HG03280 (cell line): ENCODE data around the gene NCBP3.
A peak's percentile ranks its signal among the peaks of the same experiment; 100 is the strongest.

ENCODE experiments used
- ATAC-seq: cut with Tn5 transposase; IDR thresholded peaks from one replicate; pipeline ENCODE4 v1.9.1; 2021; ENCODE audit warnings: mild to moderate bottlenecking, moderate library complexity; ENCODE audit not compliant: unreplicated experiment

NCBP3 gene

DNA sequence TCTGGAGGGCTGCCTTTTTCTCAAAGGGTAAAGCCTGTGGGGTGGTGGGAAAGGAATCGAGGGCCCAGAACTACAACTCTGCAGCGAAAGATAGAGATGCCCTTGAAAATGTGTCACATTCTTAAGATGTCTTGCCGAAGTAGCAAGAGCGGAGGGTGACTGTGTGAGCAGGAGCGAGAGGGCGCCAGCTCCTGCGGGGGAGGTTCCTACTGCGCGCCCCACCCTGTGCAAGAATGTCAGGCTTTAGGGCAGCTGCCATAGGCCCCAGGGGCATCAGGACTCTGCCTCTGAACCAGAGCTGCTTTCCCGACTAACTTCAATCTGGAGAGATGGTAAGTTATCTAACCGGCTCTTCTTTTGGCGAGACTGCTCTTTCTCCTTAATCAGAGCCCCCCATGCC lies 33.3 kb downstream of the NCBP3 start:
- no peak for ATAC-seq

- ATAC-seq = no peak
These were observed 33.8 kb downstream of the NCBP3 start for GRCh38 chr17:3812284-3812683.

DNA sequence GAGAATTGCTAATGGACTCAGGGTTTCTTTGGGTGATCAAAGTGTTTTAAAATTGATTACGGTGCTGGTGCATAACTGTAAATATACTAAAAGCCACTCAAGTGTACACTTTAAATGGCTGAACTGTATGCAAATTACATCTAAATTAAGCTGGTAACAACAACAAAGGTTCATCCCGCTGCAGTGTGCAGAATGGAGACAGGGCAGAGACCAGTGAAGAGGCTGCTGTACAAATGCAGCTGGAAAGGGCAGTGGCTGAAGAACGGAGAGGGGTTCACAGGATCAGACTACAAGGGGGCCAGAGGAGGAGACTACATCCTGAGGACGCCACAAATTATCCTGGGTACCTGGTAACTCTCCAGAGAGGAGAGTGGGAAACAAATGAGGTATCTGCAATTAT lies 36.0 kb downstream of the NCBP3 start:
- no peak for ATAC-seq

DNA sequence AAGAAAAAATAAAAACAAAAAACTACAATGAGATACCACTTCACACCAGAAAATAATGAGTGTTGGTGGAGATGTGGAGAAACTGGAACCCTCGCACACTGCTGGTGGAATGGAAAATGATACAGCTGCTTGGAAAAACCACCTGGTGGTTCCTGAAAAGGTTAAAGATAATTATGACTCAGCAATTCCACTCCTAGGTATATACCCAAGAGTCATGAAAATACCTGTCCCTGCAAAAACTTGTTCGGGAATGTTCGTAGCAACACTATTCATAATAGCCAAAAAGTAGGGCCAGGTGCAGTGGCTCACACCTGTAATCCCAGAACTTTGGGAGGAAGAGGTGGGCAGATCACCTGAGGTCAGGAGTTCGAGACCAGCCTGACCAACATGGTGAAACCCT lies 36.9 kb downstream of the NCBP3 start:
- ATAC-seq = no peak

- no peak for ATAC-seq
These were observed 37.3 kb downstream of the NCBP3 start for GRCh38 chr17:3808701-3809100.

- ATAC-seq = no peak
These were observed 40.5 kb downstream of the NCBP3 start for GRCh38 chr17:3805581-3805980.

DNA sequence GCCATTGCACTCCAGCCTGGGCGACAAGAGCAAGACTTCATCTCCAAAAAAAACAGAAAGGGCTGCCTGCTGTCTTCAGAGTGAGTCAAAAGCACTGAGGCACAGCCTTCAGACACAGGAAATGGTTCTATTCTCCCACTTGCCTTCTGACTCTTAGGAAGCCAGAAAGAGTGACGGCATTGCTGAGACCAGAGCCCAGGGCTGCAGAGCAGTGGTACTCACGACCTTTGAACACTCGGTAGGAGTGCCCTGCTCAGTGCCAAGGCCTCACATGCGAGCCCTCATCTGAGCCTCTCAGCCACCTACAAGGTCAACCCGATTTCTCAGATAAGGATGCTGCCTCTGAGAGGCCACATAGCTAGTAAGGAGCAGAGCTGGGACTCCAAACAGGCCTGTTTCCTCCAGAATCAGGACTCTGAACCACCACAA lies 41.5 kb downstream of the NCBP3 start:
- ATAC-seq = peak; percentile 53

GRCh38 chr17:3803308-3803640 lies 42.8 kb downstream of the NCBP3 start:
- ATAC-seq = no peak

DNA sequence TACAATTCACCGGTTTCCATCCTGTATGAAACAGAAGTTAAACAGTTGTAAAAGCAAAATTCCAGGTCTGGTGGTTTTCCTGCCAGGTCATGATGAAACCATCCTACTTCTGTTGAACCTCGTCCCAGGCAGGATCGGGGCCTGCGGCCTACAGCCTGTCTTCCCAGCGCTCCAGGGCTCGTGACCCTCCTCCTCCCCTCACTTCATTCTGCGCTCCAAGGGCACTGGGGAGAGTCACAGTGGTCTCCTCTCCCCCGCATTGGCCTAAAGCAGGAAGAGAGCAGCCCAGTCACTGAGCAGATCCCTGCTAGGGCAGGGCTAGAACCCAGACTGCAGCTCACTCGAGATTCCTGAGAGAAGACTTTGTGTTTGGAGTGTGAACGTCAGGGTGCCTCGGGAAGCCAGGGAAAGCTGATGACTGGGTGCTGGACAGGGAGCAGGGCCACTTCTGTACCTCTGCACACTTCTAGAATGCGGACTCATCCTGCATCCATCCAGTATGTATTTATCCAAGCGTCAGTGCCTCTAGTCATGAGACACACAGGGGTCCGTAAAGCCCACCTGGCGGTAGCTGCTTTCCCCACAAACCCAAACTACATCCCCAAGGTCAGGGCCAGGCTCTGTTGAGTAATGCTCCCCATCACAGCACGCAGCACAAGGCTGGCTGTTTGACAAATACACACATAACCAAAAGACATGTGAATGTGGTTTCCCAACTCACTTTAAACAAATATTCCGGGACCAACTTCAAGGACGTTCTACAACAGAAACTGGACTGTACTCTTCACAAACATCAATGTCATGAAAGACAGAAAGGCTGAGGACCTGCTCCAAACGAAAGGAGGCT lies 43.4 kb downstream of the NCBP3 start:
- no peak for ATAC-seq

- ATAC-seq = no peak
These were observed 44.3 kb downstream of the NCBP3 start for GRCh38 chr17:3801792-3802191.

- no peak for ATAC-seq
These were observed 44.7 kb downstream of the NCBP3 start for GRCh38 chr17:3801347-3801746.

DNA sequence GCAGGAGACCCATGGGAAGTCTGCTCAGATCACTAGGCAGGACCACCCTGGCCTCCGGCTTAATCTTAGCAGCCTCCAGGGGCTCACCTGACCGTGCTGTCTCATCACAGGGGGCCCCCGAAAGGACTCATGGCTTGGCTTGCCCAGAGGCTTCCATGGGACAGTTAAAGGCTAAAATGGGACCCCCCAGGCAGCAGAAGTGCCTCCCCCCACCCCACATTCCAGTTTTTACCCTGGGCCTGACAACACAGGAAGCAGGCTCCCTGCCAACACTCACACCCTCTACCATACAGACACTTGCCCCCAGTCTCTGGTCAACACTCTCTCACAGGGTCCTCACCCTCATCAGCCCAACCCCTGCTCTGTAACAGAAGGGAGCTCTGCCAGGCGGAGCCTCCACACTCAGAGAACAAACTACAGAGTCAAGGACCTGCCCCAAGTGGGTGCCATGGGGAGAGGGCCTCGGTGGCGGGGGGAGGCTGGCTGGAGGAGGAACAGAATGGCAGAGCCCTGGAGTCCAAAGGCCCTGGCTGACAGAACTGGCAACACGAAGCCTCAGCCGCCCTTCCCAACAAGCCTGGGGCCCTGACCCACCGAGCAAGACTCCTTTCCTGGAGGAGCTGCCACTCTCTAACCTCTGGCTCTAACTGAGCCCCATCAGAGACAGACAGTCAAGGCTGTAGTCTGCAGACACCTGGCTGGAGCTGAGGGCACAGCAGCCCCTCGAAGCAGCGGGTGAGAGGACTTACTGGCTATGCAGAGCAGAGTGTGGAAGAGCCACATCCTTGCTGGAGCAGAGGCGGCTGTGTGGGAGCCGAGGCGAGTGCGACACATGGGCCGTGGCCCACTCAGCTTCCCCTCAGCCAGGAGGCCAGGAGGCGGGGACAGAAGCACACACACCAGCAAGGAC lies 45.4 kb downstream of the NCBP3 start, which contains the start of gene ITGAE:
TSS of gene ITGAE (minus strand) at position 827 of the 910 bp plus-strand sequence. CDS start at position 783, 44 bp downstream.
- no peak for ATAC-seq

- ATAC-seq = no peak
These were observed 46.7 kb downstream of the NCBP3 start for GRCh38 chr17:3799181-3799945.

- no peak for ATAC-seq
These were observed 47.5 kb downstream of the NCBP3 start for GRCh38 chr17:3798273-3799180.

- ATAC-seq = no peak
These were observed 49.2 kb downstream of the NCBP3 start for GRCh38 chr17:3796822-3797170.

- no peak for ATAC-seq
These were observed 49.8 kb downstream of the NCBP3 start for GRCh38 chr17:3796110-3796821.

GRCh38 chr17:3795390-3796102 lies 50.5 kb downstream of the NCBP3 start:
- no peak for ATAC-seq

DNA sequence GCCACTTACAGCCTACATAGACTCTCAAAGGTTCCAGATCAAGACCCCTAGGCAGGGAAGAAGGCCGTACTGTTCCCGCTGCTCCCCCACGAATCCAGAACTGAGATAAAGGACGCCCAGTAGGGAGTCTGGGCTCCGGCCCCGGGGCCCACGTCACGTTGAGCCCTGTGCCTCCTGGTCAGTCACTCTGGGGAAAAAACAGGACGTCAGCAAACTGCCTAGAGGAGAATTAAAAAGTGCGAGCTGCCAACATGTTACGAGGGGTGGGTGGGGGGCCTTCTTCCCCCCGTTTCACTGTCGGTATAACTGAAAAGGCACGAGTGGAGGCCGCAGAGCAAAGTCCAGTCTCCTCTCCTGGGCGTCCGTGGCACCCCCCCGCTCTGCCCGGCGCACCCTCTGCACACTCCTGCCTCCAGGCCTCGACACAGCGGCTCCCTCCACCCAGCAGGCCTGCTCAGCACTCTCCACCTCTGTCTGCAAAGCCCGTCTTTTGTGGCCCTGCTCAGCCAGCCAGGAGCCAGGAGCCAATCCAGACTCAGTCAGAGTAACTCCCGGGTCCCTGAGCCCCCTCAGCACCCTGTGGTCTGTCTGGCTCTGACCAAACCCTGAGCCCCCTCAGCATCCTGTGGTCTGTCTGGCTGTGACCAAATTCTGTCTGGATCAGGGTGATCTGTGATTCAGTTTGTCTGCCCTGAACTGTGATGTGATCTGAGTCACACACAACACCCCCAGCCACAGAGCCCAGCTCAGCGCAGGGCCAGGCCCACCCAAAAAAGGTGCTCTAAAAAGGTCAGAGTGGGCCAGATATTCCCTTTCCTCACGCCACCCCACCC lies 51.3 kb downstream of the NCBP3 start:
- ATAC-seq = no peak
